Naive B cell (primary cell): ENCODE results near the gene ABHD16B. TPM values are rescaled to one million over a fixed set of nuclear protein-coding genes. Genes with fewer than 3 reads are reported as not detected.
A peak's percentile ranks its signal among the peaks of the same experiment; 100 is the strongest.

Source experiments
- ATAC-seq, 2 donors: fragments of 150-1000 bp; cut with Tn5 transposase; 2 replicates each; pipeline ENCODE4 v1.10.0; 2021; ENCODE audit warnings: low read depth in 2 of 2, mild to moderate bottlenecking in 2 of 2, moderate library complexity in 2 of 2
- DNase-seq: peaks from one replicate; pipeline ENCODE4 v3.0.0; 2022
- H3K27ac Mint-ChIP-seq, 6 donors: one replicate each; pipeline ENCODE4 v1.8.0; 2020 to 2022; ENCODE audit warnings: mild to moderate bottlenecking in 6 of 6, mixed read lengths in 6 of 6, moderate library complexity in 5 of 6, inconsistent platforms in 2 of 6
- H3K27me3 Mint-ChIP-seq, 3 donors: one replicate each; pipeline ENCODE4 v1.8.0; 2021 to 2022; ENCODE audit warnings: mixed read lengths in 3 of 3, mild to moderate bottlenecking in 1 of 3
- H3K36me3 Mint-ChIP-seq, 2 donors: one replicate each; pipeline ENCODE4 v1.8.0; 2020 to 2022; ENCODE audit warnings: mixed read lengths in 2 of 2, inconsistent platforms in 1 of 2, mild to moderate bottlenecking in 1 of 2
- H3K4me1 Mint-ChIP-seq, 3 donors: one replicate each; pipeline ENCODE4 v1.8.0; 2020 to 2022; ENCODE audit warnings: mixed read lengths in 3 of 3, inconsistent platforms in 1 of 3, mild to moderate bottlenecking in 1 of 3, moderate library complexity in 1 of 3
- H3K4me3 Mint-ChIP-seq, 8 donors: one replicate each; pipeline ENCODE4 v1.8.0; 2020 to 2022; ENCODE audit warnings: mild to moderate bottlenecking in 8 of 8, mixed read lengths in 8 of 8, moderate library complexity in 8 of 8, inconsistent platforms in 2 of 8
- H3K9me3 Mint-ChIP-seq, 7 donors: one replicate each; pipeline ENCODE4 v1.8.0; 2020 to 2022; ENCODE audit warnings: mixed read lengths in 7 of 7, mild to moderate bottlenecking in 5 of 7, inconsistent platforms in 2 of 7, moderate library complexity in 1 of 7
- polyA plus RNA-seq, 6 donors: library from polyadenylated mRNA; unstranded; fragments of 300-500 nt; fragmentation: Illumina TruSeq; gene quantifications; one replicate each; pipeline ENCODE4 v1.2.3, GENCODE V29; 2021; ENCODE audit warnings: low read depth in 6 of 6

The ABHD16B gene
- polyA plus RNA-seq, 6 donors from 2014 or later, result 1.1 TPM; not detected in 5

GRCh38 chr20:63882257-63883200 is 21.2 kb downstream of the ABHD16B start:
- H3K27ac Mint-ChIP-seq, result no peak overlapping the region

GRCh38 chr20:63883201-63883593 is 21.9 kb downstream of the ABHD16B start:
- Mint-ChIP-seq H3K4me1 (peaks cover 0 to 5% (median 0%) of the 10 kb centered on the region in 3 donors), H3K27me3 (no peaks in the 10 kb centered on the region), H3K36me3 (no peaks in the 10 kb centered on the region)

More at GRCh38 chr20:63882257-63883200, 21.2 kb downstream of the ABHD16B start:
- Mint-ChIP-seq H3K4me3 (no peak overlapping the region), H3K9me3 (no peaks in the 10 kb centered on the region), H3K27me3 (no peaks in the 10 kb centered on the region), H3K4me1 (peaks cover 0 to 5% (median 0%) of the 10 kb centered on the region in 3 donors), H3K36me3 (no peaks in the 10 kb centered on the region)
- DNase-seq (no peak), ATAC-seq (no peak)

GRCh38 chr20:63884506-63885263 is 23.4 kb downstream of the ABHD16B start:
- ATAC-seq, result no peak
- no peaks in the 10 kb centered on the region for H3K36me3 Mint-ChIP-seq
- peak overlapping the region in 1 of 8 donors; percentile 65 for H3K4me3 Mint-ChIP-seq
- no peaks in the 10 kb centered on the region for H3K9me3 Mint-ChIP-seq
- H3K4me1 Mint-ChIP-seq, result no peaks in the 10 kb centered on the region
- DNase-seq, result no peak
- H3K27me3 Mint-ChIP-seq, result no peaks in the 10 kb centered on the region
- H3K27ac Mint-ChIP-seq, result no peak overlapping the region

More at GRCh38 chr20:63883201-63883593, 21.9 kb downstream of the ABHD16B start:
- no peak for ATAC-seq
- Mint-ChIP-seq H3K4me3 (no peak overlapping the region), H3K27ac (no peak overlapping the region), H3K9me3 (no peaks in the 10 kb centered on the region)
- no peak for DNase-seq

- H3K27ac Mint-ChIP-seq, result no peak overlapping the region
- no peak for ATAC-seq
- no peaks in the 10 kb centered on the region for H3K9me3 Mint-ChIP-seq
- no peaks in the 10 kb centered on the region for H3K36me3 Mint-ChIP-seq
- H3K4me1 Mint-ChIP-seq, result no peaks in the 10 kb centered on the region
- no peak overlapping the region for H3K4me3 Mint-ChIP-seq
- H3K27me3 Mint-ChIP-seq, result no peaks in the 10 kb centered on the region
- DNase-seq, result no peak
These were observed 24.2 kb downstream of the ABHD16B start for GRCh38 chr20:63885264-63886053.

- Mint-ChIP-seq H3K9me3 (no peaks in the 10 kb centered on the region), H3K36me3 (no peaks in the 10 kb centered on the region), H3K4me1 (no peaks in the 10 kb centered on the region), H3K27me3 (no peaks in the 10 kb centered on the region), H3K4me3 (no peak overlapping the region), H3K27ac (no peak overlapping the region)
- ATAC-seq (no peak), DNase-seq (no peak)
These were observed 24.7 kb downstream of the ABHD16B start for GRCh38 chr20:63886054-63886419.

- Mint-ChIP-seq H3K27me3 (no peaks in the 10 kb centered on the region), H3K4me3 (no peak overlapping the region), H3K4me1 (no peaks in the 10 kb centered on the region), H3K9me3 (no peaks in the 10 kb centered on the region), H3K36me3 (no peaks in the 10 kb centered on the region), H3K27ac (peak overlapping the region in 1 of 6 donors; percentile 16)
- ATAC-seq, result no peak
- no peak for DNase-seq
These were observed 25.6 kb downstream of the ABHD16B start for GRCh38 chr20:63886921-63887320.

- Mint-ChIP-seq H3K4me3 (peak overlapping the region in 1 of 8 donors; percentile 9), H3K4me1 (peaks cover 5 to 8% (median 7%) of the 10 kb centered on the region in 3 donors), H3K9me3 (no peaks in the 10 kb centered on the region), H3K36me3 (no peaks in the 10 kb centered on the region), H3K27ac (no peak overlapping the region), H3K27me3 (no peaks in the 10 kb centered on the region)
- no peak for DNase-seq
- ATAC-seq, result no peak
These were observed 28.2 kb downstream of the ABHD16B start for GRCh38 chr20:63889241-63890200.

GRCh38 chr20:63890201-63890576 is 28.9 kb downstream of the ABHD16B start:
- ATAC-seq (no peak), DNase-seq (no peak)
- Mint-ChIP-seq H3K9me3 (no peaks in the 10 kb centered on the region), H3K27me3 (no peaks in the 10 kb centered on the region), H3K4me1 (peaks cover 5 to 10% (median 8%) of the 10 kb centered on the region in 3 donors), H3K4me3 (no peak overlapping the region), H3K27ac (no peak overlapping the region), H3K36me3 (no peaks in the 10 kb centered on the region)

- no peak for ATAC-seq
- H3K4me1 Mint-ChIP-seq, result peaks cover 5 to 10% (median 8%) of the 10 kb centered on the region in 3 donors
- no peak overlapping the region for H3K27ac Mint-ChIP-seq
- H3K27me3 Mint-ChIP-seq, result no peaks in the 10 kb centered on the region
- H3K4me3 Mint-ChIP-seq, result no peak overlapping the region
- no peaks in the 10 kb centered on the region for H3K9me3 Mint-ChIP-seq
- DNase-seq, result no peak
- H3K36me3 Mint-ChIP-seq, result no peaks in the 10 kb centered on the region
These were observed 29.3 kb downstream of the ABHD16B start for GRCh38 chr20:63890616-63891015.

GRCh38 chr20:63891061-63892002 is 30.0 kb downstream of the ABHD16B start:
- Mint-ChIP-seq H3K27me3 (no peaks in the 10 kb centered on the region), H3K4me1 (peaks cover 8 to 18% (median 15%) of the 10 kb centered on the region in 3 donors), H3K9me3 (no peaks in the 10 kb centered on the region), H3K27ac (peak overlapping the region in 2 of 6 donors; percentile 47 to 54), H3K36me3 (no peaks in the 10 kb centered on the region), H3K4me3 (peak overlapping the region in 2 of 8 donors; percentile 29 to 78)
- ATAC-seq (no peak), DNase-seq (no peak)

- peak overlapping the region in 2 of 8 donors; percentile 54 to 68 for H3K4me3 Mint-ChIP-seq
- DNase-seq (no peak), ATAC-seq (no peak)
- H3K27me3 Mint-ChIP-seq, result no peaks in the 10 kb centered on the region
- no peaks in the 10 kb centered on the region for H3K9me3 Mint-ChIP-seq
- H3K36me3 Mint-ChIP-seq, result no peaks in the 10 kb centered on the region
- H3K4me1 Mint-ChIP-seq, result peaks cover 14 to 28% (median 23%) of the 10 kb centered on the region in 3 donors
- peak overlapping the region in 1 of 6 donors; percentile 78 for H3K27ac Mint-ChIP-seq
These were observed 31.1 kb downstream of the ABHD16B start for GRCh38 chr20:63892402-63892801.
